Measurements from ENCODE around the gene PLA2G15. TPM values are rescaled to one million over a fixed set of nuclear protein-coding genes. Genes with fewer than 3 reads are reported as not detected.

PLA2G15 gene
- total RNA-seq, 1 donor from 2014 or later: 18.2 TPM

DNA sequence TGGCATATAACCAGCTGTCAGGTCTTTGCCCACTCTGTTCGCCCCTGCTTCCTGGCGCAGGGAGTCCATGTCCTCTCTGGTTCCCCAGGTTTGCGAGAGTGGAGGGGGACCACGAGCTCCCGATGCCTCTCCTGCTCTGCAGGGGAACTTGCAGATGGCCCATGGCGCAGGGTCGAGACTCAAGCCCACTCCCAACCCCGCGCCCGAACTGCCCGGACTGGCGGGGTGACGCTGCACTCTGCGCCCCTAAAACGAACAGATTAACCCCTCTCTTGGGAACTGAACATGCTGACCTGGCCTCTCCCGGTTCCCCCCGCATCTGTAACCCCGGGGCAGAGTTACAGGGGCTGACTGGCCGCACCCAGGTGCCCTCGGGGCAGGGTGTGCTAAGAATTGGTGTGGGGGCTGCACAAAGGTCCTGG lies 681 bp upstream of the PLA2G15 start:
- H3K4me3 ChIP-seq: peak overlapping the region; percentile 85 to 95
- no peaks in the 10 kb centered on the region for H3K9me3 ChIP-seq
- H3K27ac ChIP-seq: peak overlapping the region; percentile 64
- peaks cover 40% of the 10 kb centered on the region for H3K4me1 ChIP-seq
- intact Hi-C loops (cut with DNase I): no loop called here
- TF ChIP-seq POLR2AphosphoS5 (IDR thresholded peaks at IDR 0.05; ENCODE audit: insufficient read depth in 1 of 2, low read depth in 1 of 2): no peak
- TF ChIP-seq POLR2A (IDR thresholded peaks at IDR 0.05): no peak
- TF ChIP-seq, protein P1, sequence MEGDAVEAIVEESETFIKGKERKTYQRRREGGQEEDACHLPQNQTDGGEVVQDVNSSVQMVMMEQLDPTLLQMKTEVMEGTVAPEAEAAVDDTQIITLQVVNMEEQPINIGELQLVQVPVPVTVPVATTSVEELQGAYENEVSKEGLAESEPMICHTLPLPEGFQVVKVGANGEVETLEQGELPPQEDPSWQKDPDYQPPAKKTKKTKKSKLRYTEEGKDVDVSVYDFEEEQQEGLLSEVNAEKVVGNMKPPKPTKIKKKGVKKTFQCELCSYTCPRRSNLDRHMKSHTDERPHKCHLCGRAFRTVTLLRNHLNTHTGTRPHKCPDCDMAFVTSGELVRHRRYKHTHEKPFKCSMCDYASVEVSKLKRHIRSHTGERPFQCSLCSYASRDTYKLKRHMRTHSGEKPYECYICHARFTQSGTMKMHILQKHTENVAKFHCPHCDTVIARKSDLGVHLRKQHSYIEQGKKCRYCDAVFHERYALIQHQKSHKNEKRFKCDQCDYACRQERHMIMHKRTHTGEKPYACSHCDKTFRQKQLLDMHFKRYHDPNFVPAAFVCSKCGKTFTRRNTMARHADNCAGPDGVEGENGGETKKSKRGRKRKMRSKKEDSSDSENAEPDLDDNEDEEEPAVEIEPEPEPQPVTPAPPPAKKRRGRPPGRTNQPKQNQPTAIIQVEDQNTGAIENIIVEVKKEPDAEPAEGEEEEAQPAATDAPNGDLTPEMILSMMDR (IDR thresholded peaks at IDR 0.05): no peak
- DNase-seq (ENCODE audit: extremely low spot score in 2 of 2): no peak
- H3K36me3 ChIP-seq: no peaks in the 10 kb centered on the region
- no peaks in the 10 kb centered on the region for H3K27me3 ChIP-seq

- H3K4me3 ChIP-seq: peak overlapping the region; percentile 85 to 95
- peak overlapping the region; percentile 64 for H3K27ac ChIP-seq
- intact Hi-C loops (cut with DNase I): no loop called here
Observed at GRCh38 chr16:68246121-68246520, 948 bp downstream of the PLA2G15 start.

GRCh38 chr16:68246666-68247065 lies 1.5 kb downstream of the PLA2G15 start:
- Histone ChIP-seq H3K4me3 (no peak overlapping the region), H3K4me1 (peaks cover 40% of the 10 kb centered on the region), H3K36me3 (peaks cover 0 to 8% of the 10 kb centered on the region in 2 donors), H3K27me3 (no peaks in the 10 kb centered on the region), H3K27ac (no peak overlapping the region), H3K9me3 (no peaks in the 10 kb centered on the region)
- intact Hi-C loops (cut with DNase I): no loop called here
- DNase-seq (ENCODE audit: extremely low spot score in 2 of 2): no peak
- TF ChIP-seq, protein P1 (IDR thresholded peaks at IDR 0.05): no peak
- no peak for TF ChIP-seq POLR2AphosphoS5 (IDR thresholded peaks at IDR 0.05; ENCODE audit: insufficient read depth in 1 of 2, low read depth in 1 of 2)
- TF ChIP-seq POLR2A (IDR thresholded peaks at IDR 0.05): no peak

More at GRCh38 chr16:68246121-68246520, 948 bp downstream of the PLA2G15 start:
- H3K9me3 ChIP-seq: no peaks in the 10 kb centered on the region
- H3K4me1 ChIP-seq: peaks cover 40% of the 10 kb centered on the region
- TF ChIP-seq POLR2AphosphoS5 (IDR thresholded peaks at IDR 0.05; ENCODE audit: insufficient read depth in 1 of 2, low read depth in 1 of 2) (no peak), POLR2A (IDR thresholded peaks at IDR 0.05) (no peak)
- TF ChIP-seq, protein P1 (IDR thresholded peaks at IDR 0.05): no peak
- DNase-seq (ENCODE audit: extremely low spot score in 2 of 2): no peak
- peaks cover 0 to 8% of the 10 kb centered on the region in 2 donors for H3K36me3 ChIP-seq
- H3K27me3 ChIP-seq: no peaks in the 10 kb centered on the region

- peaks cover 40% of the 10 kb centered on the region for H3K4me1 ChIP-seq
- peaks cover 0 to 14% of the 10 kb centered on the region in 2 donors for H3K36me3 ChIP-seq
- H3K4me3 ChIP-seq: no peak overlapping the region
- no peaks in the 10 kb centered on the region for H3K9me3 ChIP-seq
- TF ChIP-seq, protein P1 (IDR thresholded peaks at IDR 0.05): no peak
- no peak for TF ChIP-seq POLR2A (IDR thresholded peaks at IDR 0.05)
- TF ChIP-seq POLR2AphosphoS5 (IDR thresholded peaks at IDR 0.05; ENCODE audit: insufficient read depth in 1 of 2, low read depth in 1 of 2): no peak
- H3K27me3 ChIP-seq: no peaks in the 10 kb centered on the region
- H3K27ac ChIP-seq: no peak overlapping the region
- intact Hi-C loops (cut with DNase I): no loop called here
- no peak for DNase-seq (ENCODE audit: extremely low spot score in 2 of 2)
Observed at GRCh38 chr16:68247400-68247799, 2.2 kb downstream of the PLA2G15 start.

GRCh38 chr16:68247932-68248331 lies 2.8 kb downstream of the PLA2G15 start:
- H3K27me3 ChIP-seq: no peaks in the 10 kb centered on the region
- intact Hi-C loops (cut with DNase I): no loop called here
- DNase-seq (ENCODE audit: extremely low spot score in 2 of 2): no peak
- H3K9me3 ChIP-seq: no peaks in the 10 kb centered on the region
- no peak overlapping the region for H3K4me3 ChIP-seq
- H3K36me3 ChIP-seq: peaks cover 0 to 19% of the 10 kb centered on the region in 2 donors
- peaks cover 40% of the 10 kb centered on the region for H3K4me1 ChIP-seq
- TF ChIP-seq, protein P1 (IDR thresholded peaks at IDR 0.05): no peak
- TF ChIP-seq POLR2A (IDR thresholded peaks at IDR 0.05) (no peak), POLR2AphosphoS5 (IDR thresholded peaks at IDR 0.05; ENCODE audit: insufficient read depth in 1 of 2, low read depth in 1 of 2) (no peak)
- H3K27ac ChIP-seq: no peak overlapping the region

All from vagina (tissue), 2 donors.